GM19324 (cell line): Measurements from ENCODE around the gene GLIPR1.
"Not testable (repeated sequence)": the region's sequence is repeated elsewhere in the genome, so short reads cannot be mapped to it uniquely, and the experiment has no call there.

Source experiments
- ATAC-seq: cut with Tn5 transposase; IDR thresholded peaks from one replicate; pipeline ENCODE4 v1.9.1; 2021; ENCODE audit warnings: mild to moderate bottlenecking, moderate library complexity; ENCODE audit not compliant: unreplicated experiment, low FRiP score

The GLIPR1 gene

DNA sequence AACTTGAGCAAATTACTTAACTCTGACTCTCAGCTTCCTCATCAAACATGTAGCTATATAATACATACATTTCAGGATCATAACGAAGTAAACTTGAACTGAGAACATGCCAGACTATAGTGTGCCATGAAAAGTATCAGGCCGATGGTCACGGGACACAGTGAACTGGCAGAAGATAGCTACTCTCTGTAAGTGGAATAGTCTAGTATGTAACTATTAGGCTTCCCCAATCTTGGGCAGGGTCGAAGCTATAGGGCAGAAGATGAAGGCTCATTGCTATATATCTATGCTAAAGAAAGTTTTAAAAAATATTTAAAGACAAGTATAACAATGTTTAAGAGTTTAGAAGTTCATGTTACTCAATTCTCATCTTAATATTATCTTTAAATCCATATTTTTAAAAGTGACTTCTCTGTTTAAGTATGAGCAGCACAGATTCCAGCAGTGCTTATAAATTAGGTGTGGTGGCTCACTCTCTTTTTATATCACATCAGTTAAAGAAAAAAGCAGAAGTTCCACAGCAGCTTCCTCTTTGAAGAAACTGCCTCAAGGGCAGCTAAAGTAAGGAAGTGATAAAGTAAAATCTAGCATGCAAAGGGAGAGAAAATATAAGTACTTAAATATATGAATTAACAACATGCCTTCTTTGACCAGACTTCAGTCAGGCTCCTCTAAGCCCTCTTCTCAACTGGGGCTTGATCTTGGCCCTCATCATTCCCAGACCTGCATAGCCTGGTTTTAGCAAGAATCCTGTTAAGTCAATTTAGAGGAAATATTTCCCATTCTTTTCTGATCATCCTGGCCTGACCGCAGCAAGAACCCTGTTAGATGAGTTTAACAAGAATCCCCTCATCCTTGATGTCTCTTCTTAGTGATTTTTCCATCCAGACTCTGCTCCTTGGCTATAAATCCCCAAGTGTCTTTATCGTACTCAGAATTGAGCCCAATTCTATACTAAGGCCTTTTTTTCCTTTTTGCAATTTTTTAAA, 8.4 kb upstream of the GLIPR1 start:
- ATAC-seq: no peak

DNA sequence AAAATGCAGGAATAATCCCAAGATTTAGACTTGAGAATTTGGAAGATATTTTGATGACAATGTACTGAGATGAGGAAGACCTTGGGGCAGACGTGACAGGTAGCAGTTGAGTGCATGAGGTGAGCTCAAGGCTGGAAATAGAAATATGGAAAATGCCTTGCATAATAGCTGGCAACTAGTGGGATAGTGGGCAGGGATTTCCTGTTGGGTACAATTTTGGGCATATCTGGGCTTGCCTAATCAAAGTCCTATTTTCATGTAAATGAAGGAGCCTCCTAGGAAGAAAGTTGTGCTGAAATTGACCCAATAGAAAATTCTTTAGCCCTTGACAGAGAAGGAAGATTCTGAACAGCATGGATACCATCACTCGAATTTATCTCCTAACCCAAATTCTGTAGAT, 6.4 kb upstream of the GLIPR1 start:
- no peak for ATAC-seq

DNA sequence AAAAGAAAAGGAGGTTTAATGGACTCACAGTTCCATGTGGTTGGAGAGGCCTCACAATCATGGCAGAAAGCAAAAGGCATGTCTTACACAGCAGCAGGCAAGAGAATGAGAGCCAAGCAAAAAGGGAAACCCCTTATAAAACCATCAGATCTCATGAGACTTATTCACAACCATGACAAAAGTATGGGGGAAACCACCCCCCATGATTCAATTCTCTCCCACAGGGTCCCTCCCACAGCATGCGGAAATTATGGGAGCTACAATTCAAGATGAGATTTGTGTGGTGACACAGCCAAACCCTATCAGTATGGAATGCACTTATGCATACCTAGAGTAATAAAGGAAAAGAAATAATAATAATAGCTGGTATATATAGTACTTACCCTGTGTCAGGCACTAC, 4.5 kb upstream of the GLIPR1 start:
- ATAC-seq: no peak

DNA sequence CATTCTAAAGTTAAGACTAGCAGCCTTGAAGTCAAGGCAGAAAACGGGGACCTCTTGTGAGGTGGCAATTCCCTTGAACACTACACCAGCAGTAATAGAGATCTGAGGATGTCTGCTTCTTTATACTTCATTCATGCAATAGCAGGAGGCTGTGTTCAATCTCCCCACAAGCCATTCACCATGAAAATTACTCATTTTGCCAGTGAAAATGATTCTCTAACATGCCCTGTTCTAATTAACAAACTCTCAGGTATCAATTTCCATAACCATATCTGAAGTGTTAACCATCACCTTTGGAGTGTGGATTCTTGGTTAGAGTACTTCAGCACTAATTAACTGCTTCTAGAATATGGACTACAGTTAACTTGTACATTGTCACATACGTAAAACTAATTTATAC, 3.4 kb upstream of the GLIPR1 start:
- no peak for ATAC-seq

DNA sequence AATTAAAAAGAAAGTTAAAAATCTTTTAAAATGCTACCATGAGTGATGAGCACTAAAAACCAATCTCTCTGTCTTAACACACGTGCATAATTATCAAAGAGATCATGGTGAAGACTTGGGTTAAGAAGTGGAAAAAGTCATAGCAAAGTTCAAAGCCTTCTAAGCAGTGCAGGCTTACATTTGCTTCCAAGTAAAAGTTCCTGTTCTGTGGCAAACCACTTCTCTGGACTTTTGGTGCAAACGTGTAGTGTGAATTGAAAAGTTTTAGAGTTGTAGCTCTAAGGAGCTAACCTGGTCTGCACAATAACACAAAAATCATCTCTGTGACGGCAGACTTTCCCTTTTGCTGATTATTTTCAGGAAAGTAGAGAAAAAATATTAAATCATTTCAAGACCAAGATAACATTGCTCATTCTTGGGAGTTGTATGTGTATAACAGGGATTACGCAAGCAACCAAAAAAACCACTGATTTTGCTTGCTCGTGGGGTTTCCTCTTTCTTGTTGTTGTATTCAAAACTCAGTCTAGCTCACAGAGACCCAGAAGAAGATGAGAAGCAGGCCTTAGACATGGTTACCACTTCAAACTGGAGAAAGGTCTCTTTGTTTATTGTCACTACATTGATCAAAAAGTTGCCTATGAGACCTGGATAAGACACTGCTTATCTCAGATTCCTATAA, 2.3 kb upstream of the GLIPR1 start:
- ATAC-seq: no peak

DNA sequence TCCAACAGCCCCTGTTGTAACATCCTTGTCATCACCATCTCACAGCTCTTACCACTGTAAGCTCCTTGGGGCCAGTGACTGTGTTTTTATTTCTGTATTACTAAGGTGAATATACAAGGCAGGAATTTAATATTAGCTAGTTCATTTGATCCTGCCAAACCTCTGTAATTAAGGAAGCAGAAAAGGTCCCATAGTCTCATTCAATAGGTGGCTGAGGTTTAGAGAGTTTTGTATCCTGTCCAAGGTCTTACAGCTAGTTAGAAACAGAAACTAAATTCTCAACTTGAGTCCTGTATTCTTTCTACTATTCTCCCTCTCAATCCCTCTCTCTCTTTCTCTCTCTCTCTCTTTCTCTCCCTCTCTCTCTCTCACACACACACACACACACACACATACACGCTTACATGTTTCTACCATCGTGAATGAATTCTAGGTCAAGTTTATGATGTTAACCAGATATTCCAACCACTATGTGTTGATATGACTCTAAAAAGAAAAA, 543 bp upstream of the GLIPR1 start:
- ATAC-seq: peak; percentile 32

DNA sequence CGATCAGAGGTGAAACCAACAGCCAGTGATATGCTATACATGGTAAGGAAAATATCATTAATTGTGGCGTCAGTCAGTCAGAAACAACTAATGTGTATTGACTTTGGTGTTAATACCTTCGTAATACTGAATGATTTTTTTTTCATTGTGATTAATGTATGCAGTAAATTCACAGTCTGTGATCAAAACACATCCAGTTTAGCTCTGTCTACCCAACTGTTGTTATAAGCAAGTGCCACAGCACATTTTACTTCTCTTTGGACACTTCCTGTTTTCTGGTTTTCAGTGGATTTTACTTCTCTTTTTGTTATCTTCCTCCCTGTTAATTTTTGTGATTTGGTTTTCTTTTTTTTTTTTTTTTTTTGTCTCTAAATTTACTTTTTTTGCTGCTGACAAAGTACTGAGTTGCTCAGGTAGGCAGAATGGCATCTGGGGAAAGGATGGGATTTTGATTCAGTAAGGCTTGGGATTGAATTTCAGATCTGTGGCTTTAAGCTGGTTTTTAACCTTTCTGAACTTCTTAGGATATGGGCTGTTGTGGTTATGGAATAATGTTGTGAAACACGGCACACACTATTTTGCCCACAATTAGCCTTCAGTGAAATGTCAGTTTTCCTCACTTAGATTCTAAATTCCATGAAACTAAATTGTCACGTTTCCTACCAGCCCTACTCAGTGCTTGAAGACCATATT, 604 bp downstream of the GLIPR1 start:
- ATAC-seq: peak; percentile 29

DNA sequence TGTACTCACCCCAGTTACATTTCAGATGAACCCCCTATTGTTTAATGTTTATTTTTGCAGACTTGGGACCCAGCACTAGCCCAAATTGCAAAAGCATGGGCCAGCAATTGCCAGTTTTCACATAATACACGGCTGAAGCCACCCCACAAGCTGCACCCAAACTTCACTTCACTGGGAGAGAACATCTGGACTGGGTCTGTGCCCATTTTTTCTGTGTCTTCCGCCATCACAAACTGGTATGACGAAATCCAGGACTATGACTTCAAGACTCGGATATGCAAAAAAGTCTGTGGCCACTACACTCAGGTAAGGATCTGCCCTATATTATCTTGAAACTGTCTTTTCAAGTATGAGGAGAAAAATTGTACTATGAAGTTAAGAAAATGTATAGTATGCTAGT, 1.2 kb downstream of the GLIPR1 start:
- ATAC-seq: no peak

DNA sequence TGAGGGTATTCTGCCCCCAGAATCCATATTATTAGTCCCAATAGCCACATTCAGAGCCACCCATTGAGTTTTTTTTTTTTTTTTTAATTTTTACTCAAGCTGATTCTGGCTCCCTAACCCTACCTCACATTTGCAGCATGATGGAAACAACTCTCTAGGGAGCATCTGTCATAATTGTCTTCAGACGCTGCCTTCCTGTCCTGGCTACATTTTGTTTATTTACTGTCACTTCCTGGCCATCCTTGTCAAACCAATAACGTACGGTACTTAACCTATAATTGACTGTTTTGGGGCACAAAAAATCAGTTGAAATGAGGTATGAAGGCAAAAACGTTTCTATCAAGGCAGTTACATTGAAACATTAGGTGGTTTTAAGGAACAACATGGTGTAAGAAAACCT, 2.1 kb downstream of the GLIPR1 start:
- no peak for ATAC-seq

DNA sequence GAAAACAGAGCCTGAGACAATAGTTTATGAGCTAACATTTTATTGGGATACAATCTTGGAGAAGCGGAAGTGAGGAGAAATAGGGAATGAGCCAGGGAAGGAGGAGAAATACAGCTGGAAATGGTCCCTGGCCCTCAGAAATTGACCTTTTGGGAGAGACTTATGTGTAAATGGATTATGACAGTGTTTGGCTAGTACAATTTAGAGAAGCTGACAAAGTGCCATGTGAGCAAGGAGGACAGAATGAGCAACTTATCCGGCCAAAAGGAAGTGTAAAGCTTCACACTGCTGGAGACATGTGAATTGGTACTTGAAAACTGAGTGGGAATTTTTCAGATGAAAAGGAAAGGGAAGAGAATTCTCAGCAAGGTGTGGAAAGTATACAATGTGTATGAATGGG, 2.9 kb downstream of the GLIPR1 start:
- ATAC-seq: no peak

DNA sequence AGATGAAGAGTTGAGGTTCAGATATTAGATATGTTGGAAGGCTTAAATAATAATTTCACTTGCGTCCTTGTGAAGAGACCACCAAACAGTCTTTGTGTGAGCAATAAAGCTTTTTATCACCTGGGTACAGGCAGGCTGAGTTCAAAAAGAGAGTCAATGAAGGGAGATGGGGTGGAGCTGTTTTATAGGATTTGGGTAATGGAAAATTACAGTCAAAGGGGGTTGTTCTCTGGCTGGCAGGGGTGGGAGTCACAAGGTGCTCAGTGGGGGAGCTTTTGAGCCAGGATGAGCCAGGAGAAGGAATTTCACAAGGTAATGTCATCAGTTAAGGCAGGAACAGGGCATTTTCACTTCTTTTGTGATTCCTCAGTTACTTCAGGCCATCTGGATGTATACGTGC, 3.9 kb downstream of the GLIPR1 start:
- not testable (repeated sequence) for ATAC-seq

DNA sequence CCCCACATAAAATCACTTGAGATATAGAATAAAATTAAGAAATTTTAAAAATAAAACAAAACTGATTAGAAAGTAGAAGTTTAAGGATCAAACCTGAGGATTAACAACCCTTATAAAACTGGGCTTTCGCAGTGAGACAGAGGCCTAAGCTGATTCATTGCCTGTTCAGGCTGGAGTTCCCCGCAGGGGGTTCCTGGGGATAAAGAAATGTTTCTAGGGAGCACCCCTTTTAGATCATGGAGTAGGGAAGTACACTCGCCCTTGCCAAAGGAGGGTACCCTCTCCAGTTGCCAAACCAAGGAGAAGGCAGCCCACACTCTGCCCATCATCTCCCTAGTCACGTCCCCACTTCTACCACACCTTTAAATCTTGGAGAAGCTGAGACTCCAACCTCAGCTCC, 6.8 kb downstream of the GLIPR1 start:
- ATAC-seq: no peak

DNA sequence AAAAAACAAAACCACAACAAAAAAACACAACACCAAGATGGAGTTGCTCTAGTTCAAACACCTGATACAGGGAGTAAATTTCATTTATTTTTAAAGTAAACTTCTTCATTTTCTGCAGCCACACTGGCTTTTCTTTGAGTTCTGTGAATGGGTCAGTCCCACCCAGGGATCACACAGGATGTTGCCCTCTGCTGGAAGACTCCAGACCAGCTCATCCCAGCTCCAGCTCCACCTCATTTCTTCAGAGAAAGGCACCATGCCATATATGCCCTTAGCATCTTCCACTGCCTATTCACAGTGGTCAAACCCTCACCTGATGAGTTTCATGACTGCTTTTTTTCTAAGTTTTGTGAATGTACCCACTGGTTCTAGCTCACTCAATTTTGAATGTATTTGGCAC, 8.0 kb downstream of the GLIPR1 start:
- ATAC-seq: no peak

DNA sequence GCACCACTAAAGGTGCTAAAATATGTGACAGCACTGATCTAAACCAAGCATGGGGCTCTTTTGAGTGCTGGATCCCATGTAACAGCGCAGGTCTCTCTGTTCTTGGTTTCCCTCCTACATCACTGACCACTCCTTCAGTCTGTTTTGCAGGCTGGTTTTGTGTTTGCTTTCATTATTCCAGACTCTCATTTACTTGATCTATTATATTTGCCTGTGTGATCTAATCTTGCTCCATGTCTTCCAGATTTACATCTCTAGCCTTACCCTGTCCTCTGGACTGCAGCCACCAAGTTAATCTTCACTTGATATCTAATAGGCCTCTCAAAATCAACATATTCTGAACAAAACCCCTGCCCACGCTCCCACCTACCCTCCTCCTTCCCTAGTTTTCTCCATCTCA, 8.6 kb downstream of the GLIPR1 start:
- ATAC-seq: no peak

DNA sequence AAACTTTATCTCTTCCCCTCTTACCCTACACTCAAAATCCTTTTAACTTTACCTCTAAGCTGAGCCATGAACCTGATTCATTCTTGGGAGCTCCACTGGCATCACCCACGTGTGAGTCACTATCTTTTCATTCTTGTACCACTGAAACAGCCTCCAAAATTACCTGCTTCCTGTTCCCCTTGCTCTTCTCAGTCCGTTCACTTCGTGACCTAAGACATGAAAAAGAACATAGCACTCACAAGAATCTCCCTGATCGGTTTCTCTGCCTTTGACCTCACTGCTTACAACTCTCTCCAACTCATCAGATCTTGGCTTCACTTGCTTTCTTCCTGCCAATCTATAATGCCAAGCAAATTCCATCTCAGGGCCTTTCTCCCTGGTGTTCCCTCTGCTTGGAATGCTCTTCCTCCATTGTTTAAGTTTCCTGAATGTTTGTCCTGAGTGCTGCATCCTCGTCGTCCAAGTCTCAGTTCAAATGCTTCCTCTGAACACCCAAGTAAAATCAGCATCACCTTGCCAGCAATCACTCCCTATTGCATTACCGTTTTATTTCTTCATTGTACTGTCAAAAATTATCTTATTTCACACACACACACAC, 9.2 kb downstream of the GLIPR1 start:
- ATAC-seq: peak; percentile 45

DNA sequence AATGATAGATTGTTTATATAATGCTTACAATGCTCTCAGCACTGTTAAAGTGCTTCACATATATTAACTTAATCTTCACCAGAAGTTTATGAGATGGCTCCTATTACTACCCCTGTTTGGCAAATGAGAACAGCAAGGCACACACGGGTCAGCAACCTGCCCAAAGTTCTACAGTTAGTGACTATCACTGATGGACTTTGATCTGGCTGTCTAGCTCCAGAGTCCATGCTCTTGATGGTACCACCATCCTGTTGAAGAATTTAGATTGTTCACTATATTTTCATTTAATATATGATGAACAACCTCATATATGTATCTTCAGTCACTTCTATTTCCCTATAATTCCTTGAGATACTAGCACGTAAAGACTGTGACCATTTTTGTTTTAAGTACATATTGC, 10.6 kb downstream of the GLIPR1 start:
- ATAC-seq: no peak

DNA sequence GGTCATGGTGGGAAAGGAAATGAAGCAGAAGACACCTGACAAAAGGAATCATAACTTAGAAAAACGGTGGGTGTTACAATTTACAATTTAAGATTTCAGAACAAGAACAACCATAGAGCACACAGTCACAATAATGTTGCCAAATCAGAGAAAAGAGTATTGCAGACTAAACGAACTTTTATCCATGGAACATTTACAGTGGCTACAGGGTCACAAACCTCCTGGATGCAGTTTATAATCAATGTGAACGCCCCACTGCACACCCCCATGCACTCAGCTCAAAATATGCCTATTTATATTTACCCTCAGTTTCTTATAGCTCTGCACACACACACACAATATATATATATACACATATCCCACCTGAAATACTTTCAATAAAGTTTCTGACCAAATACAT, 22.9 kb downstream of the GLIPR1 start:
- ATAC-seq: no peak

DNA sequence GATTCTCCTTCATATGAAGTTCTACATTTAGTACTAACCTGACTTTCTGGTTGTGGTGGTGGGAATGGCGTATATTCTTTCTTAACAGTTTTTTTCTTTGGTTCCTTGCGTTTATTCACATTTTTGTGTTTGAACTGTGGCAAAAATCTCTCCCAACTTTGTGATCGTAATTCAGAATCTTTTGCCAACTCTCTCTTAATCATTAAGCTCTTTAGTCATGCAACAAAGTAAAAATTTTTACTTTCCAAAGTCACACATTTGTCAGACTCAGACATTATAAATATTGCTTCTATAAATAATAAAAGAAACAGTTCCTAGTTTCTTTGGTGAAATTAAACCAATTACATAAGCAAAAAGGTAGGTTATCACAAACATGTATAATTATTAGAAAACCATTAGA, 23.3 kb downstream of the GLIPR1 start:
- no peak for ATAC-seq

DNA sequence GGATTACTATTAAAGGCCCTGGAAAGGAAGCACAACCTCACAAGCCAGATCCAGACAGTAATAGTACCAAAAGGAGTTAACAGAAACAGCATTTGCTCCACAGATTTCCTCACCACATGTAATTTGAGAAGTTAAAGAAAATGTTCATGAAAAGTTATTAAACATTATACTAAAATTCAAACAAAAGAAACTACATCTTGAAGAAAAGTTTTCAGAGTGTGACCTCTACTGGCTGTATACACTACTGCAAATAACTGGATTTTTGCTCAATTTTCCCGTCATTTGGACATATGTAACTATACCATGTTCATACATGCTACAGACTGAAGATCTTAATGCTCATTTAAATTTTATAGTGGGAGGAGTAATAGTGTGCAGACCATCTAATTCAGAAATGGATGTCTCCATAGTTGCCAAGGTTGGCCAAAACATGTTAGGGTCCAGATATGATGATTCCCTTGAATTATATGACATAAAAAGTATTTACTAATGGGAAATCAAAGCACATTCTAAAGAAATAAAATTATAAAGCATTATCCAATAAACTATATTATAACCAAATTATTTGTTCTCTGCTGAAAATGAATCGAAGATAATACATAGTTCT, 25.3 kb downstream of the GLIPR1 start:
- ATAC-seq: no peak

DNA sequence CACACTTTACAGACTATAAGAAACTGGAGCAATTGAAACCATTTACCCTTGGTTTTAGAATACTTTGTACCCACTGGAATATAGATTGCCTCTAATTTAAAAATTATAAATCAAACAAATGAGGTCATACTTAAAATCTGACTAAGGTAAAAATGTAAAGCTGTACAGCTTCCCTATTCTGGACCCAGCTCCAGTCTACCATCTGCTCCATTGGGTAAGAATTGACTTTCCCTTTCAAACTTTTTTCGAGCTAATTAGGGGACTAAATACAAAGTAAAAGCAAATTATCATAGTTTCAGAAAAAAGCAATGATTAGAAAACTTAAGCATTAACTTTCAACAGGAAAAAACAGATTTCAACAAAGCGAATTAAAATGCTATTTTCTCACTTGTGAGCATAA, 26.5 kb downstream of the GLIPR1 start:
- no peak for ATAC-seq
